Neuronal stem cell (in vitro differentiated cells): ENCODE data around the gene EDAR.

Experiments used
- DNase-seq: peaks from one replicate; pipeline ENCODE4 v3.0.0-alpha.2; 2013; ENCODE audit warnings: low spot score
- H2AFZ ChIP-seq: one replicate; pipeline ENCODE4 v1.6.1; 2013; ENCODE audit warnings: mild to moderate bottlenecking, low read length, inconsistent platforms
- H2AK5ac ChIP-seq: 2 replicates; pipeline ENCODE4 v1.6.1; 2013; ENCODE audit warnings: low read depth, mild to moderate bottlenecking, inconsistent platforms, low read length, moderate library complexity, mixed read lengths
- H2BK120ac ChIP-seq: 2 replicates; pipeline ENCODE4 v1.6.1; 2013; ENCODE audit warnings: low read depth, mild to moderate bottlenecking, inconsistent platforms, low read length, moderate library complexity, mixed read lengths
- H2BK12ac ChIP-seq: one replicate; pipeline ENCODE4 v1.6.1; 2013; ENCODE audit warnings: low read length, inconsistent platforms
- H2BK15ac ChIP-seq: 2 replicates; pipeline ENCODE4 v1.6.1; 2013; ENCODE audit warnings: mild to moderate bottlenecking, low read length, inconsistent platforms, mixed read lengths
- H2BK5ac ChIP-seq: one replicate; pipeline ENCODE4 v1.6.1; 2013; ENCODE audit warnings: inconsistent platforms, mild to moderate bottlenecking, low read length, moderate library complexity
- H3K14ac ChIP-seq: one replicate; pipeline ENCODE4 v1.6.1; 2013; ENCODE audit warnings: low read length, inconsistent platforms
- H3K18ac ChIP-seq: 2 replicates; pipeline ENCODE4 v1.6.1; 2013; ENCODE audit warnings: low read length, inconsistent platforms
- H3K23ac ChIP-seq: 2 replicates; pipeline ENCODE4 v1.6.1; 2013; ENCODE audit warnings: low read depth, mild to moderate bottlenecking, mixed read lengths, low read length, inconsistent platforms; ENCODE audit not compliant: poor library complexity
- H3K27ac ChIP-seq: replicated peaks from 3 replicates; pipeline ENCODE4 v1.5.1; 2013; ENCODE audit warnings: low read length, inconsistent platforms
- H3K27me3 ChIP-seq, 3 experiments: 2 replicates each; pipeline ENCODE4 v1.6.1; 2013; ENCODE audit warnings: low read length in 3 of 3, mild to moderate bottlenecking in 2 of 3, inconsistent platforms in 1 of 3, low read depth in 1 of 3, mixed read lengths in 1 of 3, moderate library complexity in 1 of 3; ENCODE audit not compliant: control insufficient read depth in 3 of 3, insufficient read depth in 3 of 3
- H3K36me3 ChIP-seq, 2 donors: replicated peaks in 1 of 2; 2 replicates each; pipeline ENCODE4 v1.6.1; 2013; ENCODE audit warnings: low read length in 2 of 2; ENCODE audit not compliant: control insufficient read depth in 2 of 2, insufficient read depth in 2 of 2
- H3K4ac ChIP-seq: 2 replicates; pipeline ENCODE4 v1.6.1; 2013; ENCODE audit warnings: inconsistent platforms, mild to moderate bottlenecking, low read length, moderate library complexity
- H3K4me1 ChIP-seq, 2 donors: 1 replicate in 1 of 2; 2 replicates in 1 of 2; pipeline ENCODE4 v1.6.1; 2013; ENCODE audit warnings: low read length in 2 of 2, low read depth in 1 of 2; ENCODE audit not compliant: control insufficient read depth in 2 of 2, insufficient read depth in 1 of 2
- H3K4me2 ChIP-seq: one replicate; pipeline ENCODE4 v1.6.1; 2013; ENCODE audit warnings: mild to moderate bottlenecking, low read length, inconsistent platforms; ENCODE audit not compliant: insufficient read depth, poor library complexity, severe bottlenecking
- H3K4me3 ChIP-seq, 2 donors: 2 replicates each; pipeline ENCODE4 v1.5.1; 2013; ENCODE audit warnings: low read length in 2 of 2, mild to moderate bottlenecking in 2 of 2, inconsistent platforms in 1 of 2, moderate library complexity in 1 of 2
- H3K79me1 ChIP-seq: one replicate; pipeline ENCODE4 v1.6.1; 2013; ENCODE audit warnings: low read depth, mild to moderate bottlenecking, inconsistent platforms, low read length, moderate library complexity
- H3K9ac ChIP-seq: one replicate; pipeline ENCODE4 v1.6.1; 2013; ENCODE audit warnings: mild to moderate bottlenecking, low read depth, low read length, inconsistent platforms; ENCODE audit not compliant: poor library complexity
- H3K9me3 ChIP-seq, 2 donors: replicated peaks in 1 of 2; 2 replicates each; pipeline versions ENCODE3 to v1.6.1; 2013; ENCODE audit warnings: low read length in 2 of 2, mild to moderate bottlenecking in 2 of 2, inconsistent platforms in 1 of 2, low read depth in 1 of 2, mixed read lengths in 1 of 2, moderate library complexity in 1 of 2; ENCODE audit not compliant: control insufficient read depth in 2 of 2, insufficient read depth in 1 of 2
- H4K8ac ChIP-seq: one replicate; pipeline ENCODE4 v1.6.1; 2013; ENCODE audit warnings: low read depth, mild to moderate bottlenecking, inconsistent platforms, low read length, moderate library complexity
- H4K91ac ChIP-seq: one replicate; pipeline ENCODE4 v1.6.1; 2013; ENCODE audit warnings: low read length, low read depth, mild to moderate bottlenecking, inconsistent platforms; ENCODE audit not compliant: poor library complexity
- WGBS, 2 donors: extraction: QIAGEN DNeasy Blood & Tissue Kit; methylation state at CpG; one replicate each; pipeline ENCODE4 v1.1.7; 2013; ENCODE audit warnings: missing lambda C conversion rate in 2 of 2, mixed read lengths in 1 of 2; ENCODE audit not compliant: insufficient read length in 2 of 2, insufficient replicate concordance in 1 of 2; ENCODE audit errors: extremely low coverage in 2 of 2; 5-methylcytosine and 5-hydroxymethylcytosine counted together

EDAR gene

DNA sequence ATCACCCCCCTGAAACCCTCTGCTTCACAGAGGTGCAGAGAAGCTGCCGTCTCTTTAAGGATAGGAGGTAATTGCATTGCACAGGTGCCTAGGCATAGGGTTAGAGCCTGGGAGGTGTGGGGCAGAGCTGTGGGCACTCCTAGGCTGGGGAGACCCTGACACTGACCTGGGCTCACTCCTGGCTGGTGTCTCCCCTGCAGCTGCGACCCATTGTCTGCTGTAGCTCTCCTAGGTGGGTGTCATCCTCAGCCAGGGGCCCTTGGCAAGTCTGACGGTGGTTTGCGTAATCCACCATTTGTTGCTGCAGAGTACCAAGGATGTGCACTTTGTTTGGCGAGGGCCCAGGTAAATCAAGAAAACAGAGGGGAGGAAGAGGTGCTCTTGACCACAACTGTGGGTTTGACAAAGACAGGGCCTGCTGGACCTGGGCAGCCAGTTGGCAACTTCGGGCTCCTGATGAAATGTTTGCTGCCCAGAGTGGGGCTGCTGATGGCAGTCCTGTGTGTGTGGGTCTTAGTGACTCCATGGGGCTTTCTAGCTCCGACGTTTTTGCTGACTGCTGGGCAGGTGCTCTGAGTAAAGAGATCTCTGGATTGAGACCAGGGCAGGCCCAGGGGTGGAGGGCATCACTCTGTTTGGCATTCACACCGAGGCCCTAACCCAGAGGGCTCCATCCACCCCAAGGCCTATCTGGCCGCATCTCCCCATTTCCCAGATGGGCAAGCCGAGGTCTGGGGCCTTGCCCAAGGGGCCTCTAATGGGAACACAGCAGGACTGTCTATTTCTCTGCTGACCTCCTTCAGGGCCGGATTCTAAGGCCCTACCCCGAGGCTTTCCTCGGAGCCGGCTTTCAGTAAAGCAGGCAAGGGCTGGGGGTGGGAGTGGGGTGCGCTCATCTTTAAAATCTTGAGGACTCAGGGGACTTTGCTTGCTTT is 67.7 kb downstream of the EDAR start:
- Histone ChIP-seq H3K4ac (no peak overlapping the region), H2BK15ac (no peak overlapping the region), H3K27ac (no peak overlapping the region), H2BK12ac (peak overlapping the region; percentile 5), H3K23ac (no peak overlapping the region), H3K27me3 (peaks cover 0 to 57% (median 0%) of the 10 kb centered on the region in 3 experiments), H4K8ac (no peak overlapping the region), H2AFZ (no peak overlapping the region), H3K79me1 (no peaks in the 10 kb centered on the region), H3K18ac (no peak overlapping the region), H3K36me3 (no peaks in the 10 kb centered on the region), H3K14ac (no peak overlapping the region), H4K91ac (no peak overlapping the region), H2BK5ac (no peak overlapping the region), H3K9me3 (no peaks in the 10 kb centered on the region), H3K9ac (no peak overlapping the region), H3K4me2 (no peak overlapping the region), H3K4me1 (peaks cover 4 to 29% of the 10 kb centered on the region in 2 donors), H3K4me3 (no peak overlapping the region), H2BK120ac (no peak overlapping the region), H2AK5ac (no peak overlapping the region)
- DNase-seq: no peak
- WGBS, 2 donors: no CpG with 5 or more reads among the region's 16 CpGs

GRCh38 chr2:108920686-108921085 is 68.3 kb downstream of the EDAR start:
- H2BK120ac ChIP-seq: no peak overlapping the region
- no peak overlapping the region for H3K9ac ChIP-seq
- no peaks in the 10 kb centered on the region for H3K79me1 ChIP-seq
- no peak overlapping the region for H2BK5ac ChIP-seq
- H3K4me2 ChIP-seq: no peak overlapping the region
- no peak overlapping the region for H2AK5ac ChIP-seq
- no peak overlapping the region for H4K91ac ChIP-seq
- H3K4ac ChIP-seq: no peak overlapping the region
- H3K36me3 ChIP-seq: no peaks in the 10 kb centered on the region
- no peak for DNase-seq
- H3K27me3 ChIP-seq: peaks cover 0 to 54% (median 0%) of the 10 kb centered on the region in 3 experiments
- no peak overlapping the region for H4K8ac ChIP-seq
- no peak overlapping the region for H3K4me3 ChIP-seq
- H2BK12ac ChIP-seq: no peak overlapping the region
- no peak overlapping the region for H3K14ac ChIP-seq
- no CpG with 5 or more reads among the region's 7 CpGs for WGBS, 2 donors
- no peak overlapping the region for H3K18ac ChIP-seq
- H3K9me3 ChIP-seq: no peaks in the 10 kb centered on the region
- no peak overlapping the region for H3K23ac ChIP-seq
- no peak overlapping the region for H3K27ac ChIP-seq
- H2BK15ac ChIP-seq: no peak overlapping the region
- H3K4me1 ChIP-seq: peaks cover 4 to 32% of the 10 kb centered on the region in 2 donors
- H2AFZ ChIP-seq: no peak overlapping the region

GRCh38 chr2:108919571-108920373 is 69.2 kb downstream of the EDAR start:
- DNase-seq: no peak
- Histone ChIP-seq H4K8ac (no peak overlapping the region), H3K9ac (no peak overlapping the region), H3K9me3 (no peaks in the 10 kb centered on the region), H3K4me2 (no peak overlapping the region), H3K14ac (no peak overlapping the region), H2BK12ac (peak overlapping the region; percentile 16), H3K27ac (no peak overlapping the region), H3K4me3 (no peak overlapping the region), H3K4ac (no peak overlapping the region), H2AFZ (no peak overlapping the region), H3K27me3 (peaks cover 0 to 51% (median 0%) of the 10 kb centered on the region in 3 experiments), H3K4me1 (peaks cover 4 to 32% of the 10 kb centered on the region in 2 donors), H3K36me3 (no peaks in the 10 kb centered on the region), H2AK5ac (peak overlapping the region; percentile 3), H3K79me1 (no peaks in the 10 kb centered on the region), H3K23ac (no peak overlapping the region), H2BK5ac (no peak overlapping the region), H2BK15ac (peak overlapping the region; percentile 78), H3K18ac (peak overlapping the region; percentile 20), H4K91ac (no peak overlapping the region), H2BK120ac (no peak overlapping the region)
- WGBS, 2 donors: no CpG with 5 or more reads among the region's 19 CpGs

DNA sequence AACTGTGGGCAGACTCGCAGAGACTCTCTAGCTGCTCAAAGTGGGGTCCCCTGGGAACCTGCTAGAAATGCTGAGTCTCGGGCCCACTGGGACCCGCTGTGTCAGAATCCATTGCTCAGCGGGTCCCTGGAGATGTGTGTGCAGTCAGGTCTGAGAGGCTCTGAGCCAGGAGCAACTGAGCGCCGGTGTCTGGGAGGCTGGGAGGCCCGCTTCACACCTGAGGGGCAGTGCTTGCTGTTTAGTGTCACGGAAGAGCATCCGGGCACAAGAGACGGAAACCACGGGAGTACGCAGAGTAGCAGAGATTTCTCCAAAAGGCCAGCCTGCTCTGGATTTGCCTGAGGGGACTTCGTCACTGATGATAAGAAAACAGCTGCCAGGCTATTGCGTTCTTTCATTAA is 70.1 kb downstream of the EDAR start:
- Histone ChIP-seq H3K27ac (no peak overlapping the region), H3K4me1 (peaks cover 4 to 32% of the 10 kb centered on the region in 2 donors), H3K4me2 (no peak overlapping the region), H2AFZ (no peak overlapping the region), H3K9ac (no peak overlapping the region), H2AK5ac (peak overlapping the region; percentile 65), H3K9me3 (no peaks in the 10 kb centered on the region), H3K23ac (no peak overlapping the region), H3K27me3 (peaks cover 0 to 45% (median 0%) of the 10 kb centered on the region in 3 experiments), H3K18ac (peak overlapping the region; percentile 61), H2BK120ac (no peak overlapping the region), H4K8ac (no peak overlapping the region), H2BK15ac (peak overlapping the region; percentile 55), H2BK5ac (no peak overlapping the region), H3K4me3 (no peak overlapping the region), H3K14ac (peak overlapping the region; percentile 17), H3K36me3 (no peaks in the 10 kb centered on the region), H2BK12ac (no peak overlapping the region), H3K79me1 (no peaks in the 10 kb centered on the region), H3K4ac (no peak overlapping the region), H4K91ac (no peak overlapping the region)
- no CpG with 5 or more reads among the region's 14 CpGs for WGBS, 2 donors
- no peak for DNase-seq
